HUES6 (cell line): ENCODE data around the gene GDPD2.
A peak's percentile ranks its signal among the peaks of the same experiment; 100 is the strongest.

ENCODE experiments used
- H3K27ac ChIP-seq: 2 replicates; pipeline ENCODE4 v1.7.0; 2013; ENCODE audit warnings: low read depth, mild to moderate bottlenecking, low read length, inconsistent platforms
- H3K27me3 ChIP-seq: 2 replicates; pipeline ENCODE4 v1.6.1; 2013; ENCODE audit warnings: low read length; ENCODE audit not compliant: control insufficient read depth, insufficient read depth
- H3K36me3 ChIP-seq: 2 replicates; pipeline ENCODE4 v1.6.1; 2013; ENCODE audit warnings: low read length; ENCODE audit not compliant: control insufficient read depth, insufficient read depth
- H3K4me1 ChIP-seq: 2 replicates; pipeline ENCODE4 v1.6.1; 2013; ENCODE audit warnings: low read length; ENCODE audit not compliant: control insufficient read depth, insufficient read depth
- H3K4me3 ChIP-seq: 2 replicates; pipeline ENCODE4 v1.5.1; 2013; ENCODE audit warnings: low read depth, low read length
- H3K9ac ChIP-seq: one replicate; pipeline ENCODE4 v1.6.1; 2013; ENCODE audit warnings: mild to moderate bottlenecking, low read length
- H3K9me3 ChIP-seq: 2 replicates; pipeline ENCODE4 v1.6.1; 2013; ENCODE audit warnings: low read depth, low read length; ENCODE audit not compliant: control insufficient read depth, insufficient read depth

The GDPD2 gene

GRCh38 chrX:70424801-70425200 lies 1.7 kb downstream of the GDPD2 start:
- Histone ChIP-seq H3K27ac (no peak overlapping the region), H3K4me3 (no peak overlapping the region), H3K36me3 (peaks cover 17% of the 10 kb centered on the region), H3K4me1 (peaks cover 40% of the 10 kb centered on the region), H3K9me3 (peaks cover 4% of the 10 kb centered on the region; the same call in 1 of the 2 replicates), H3K9ac (no peak overlapping the region), H3K27me3 (peaks cover 3% of the 10 kb centered on the region; the same call in 1 of the 2 replicates)

GRCh38 chrX:70426286-70427278 lies 3.5 kb downstream of the GDPD2 start:
- Histone ChIP-seq H3K27me3 (peaks cover 3% of the 10 kb centered on the region; the same call in 1 of the 2 replicates), H3K9ac (no peak overlapping the region), H3K36me3 (peaks cover 9% of the 10 kb centered on the region; the same call in 1 of the 2 replicates), H3K4me3 (no peak overlapping the region), H3K9me3 (peaks cover 8% of the 10 kb centered on the region; the same call in 1 of the 2 replicates), H3K27ac (no peak overlapping the region), H3K4me1 (peaks cover 30% of the 10 kb centered on the region)

- H3K36me3 ChIP-seq = peaks cover 9% of the 10 kb centered on the region; the same call in 1 of the 2 replicates
- no peak overlapping the region for H3K9ac ChIP-seq
- H3K4me3 ChIP-seq = no peak overlapping the region
- H3K27me3 ChIP-seq = peaks cover 3% of the 10 kb centered on the region; the same call in 1 of the 2 replicates
- peaks cover 8% of the 10 kb centered on the region; the same call in 1 of the 2 replicates for H3K9me3 ChIP-seq
- H3K4me1 ChIP-seq = peaks cover 23% of the 10 kb centered on the region
- no peak overlapping the region for H3K27ac ChIP-seq
Observed at GRCh38 chrX:70427365-70427764, 4.3 kb downstream of the GDPD2 start.

- peaks cover 7% of the 10 kb centered on the region; the same call in 1 of the 2 replicates for H3K27me3 ChIP-seq
- H3K27ac ChIP-seq = no peak overlapping the region
- peaks cover 8% of the 10 kb centered on the region; the same call in 1 of the 2 replicates for H3K9me3 ChIP-seq
- H3K4me3 ChIP-seq = no peak overlapping the region
- H3K9ac ChIP-seq = no peak overlapping the region
- H3K36me3 ChIP-seq = peaks cover 9% of the 10 kb centered on the region; the same call in 1 of the 2 replicates
- H3K4me1 ChIP-seq = peaks cover 7% of the 10 kb centered on the region; the same call in 1 of the 2 replicates
Observed at GRCh38 chrX:70429759-70430158, 6.6 kb downstream of the GDPD2 start.

GRCh38 chrX:70432936-70433847 lies 10.1 kb downstream of the GDPD2 start:
- Histone ChIP-seq H3K4me1 (peaks cover 17% of the 10 kb centered on the region; the same call in 1 of the 2 replicates), H3K9ac (peak overlapping the region; percentile 34), H3K9me3 (peaks cover 14% of the 10 kb centered on the region; the same call in 1 of the 2 replicates), H3K4me3 (peak overlapping the region; percentile 91), H3K27me3 (peaks cover 15% of the 10 kb centered on the region; the same call in 1 of the 2 replicates), H3K27ac (no peak overlapping the region), H3K36me3 (0 out of 2 replicates have a peak, but pooled peaks cover 4% of the 10 kb centered on the region)

- peak overlapping the region; percentile 91 for H3K4me3 ChIP-seq
- H3K36me3 ChIP-seq = 0 out of 2 replicates have a peak, but pooled peaks cover 4% of the 10 kb centered on the region
- peaks cover 15% of the 10 kb centered on the region; the same call in 1 of the 2 replicates for H3K27me3 ChIP-seq
- no peak overlapping the region for H3K27ac ChIP-seq
- peak overlapping the region; percentile 36 for H3K9ac ChIP-seq
- peaks cover 17% of the 10 kb centered on the region; the same call in 1 of the 2 replicates for H3K4me1 ChIP-seq
- H3K9me3 ChIP-seq = peaks cover 14% of the 10 kb centered on the region; the same call in 1 of the 2 replicates
Observed at GRCh38 chrX:70433848-70434351, 10.8 kb downstream of the GDPD2 start.

GRCh38 chrX:70434352-70434866 lies 11.3 kb downstream of the GDPD2 start:
- Histone ChIP-seq H3K9ac (peak overlapping the region; percentile 53), H3K9me3 (peaks cover 14% of the 10 kb centered on the region; the same call in 1 of the 2 replicates), H3K4me3 (peak overlapping the region; percentile 91), H3K27ac (no peak overlapping the region), H3K27me3 (peaks cover 15% of the 10 kb centered on the region; the same call in 1 of the 2 replicates), H3K36me3 (0 out of 2 replicates have a peak, but pooled peaks cover 4% of the 10 kb centered on the region), H3K4me1 (peaks cover 17% of the 10 kb centered on the region; the same call in 1 of the 2 replicates)

GRCh38 chrX:70434914-70435586 lies 11.9 kb downstream of the GDPD2 start:
- Histone ChIP-seq H3K27ac (no peak overlapping the region), H3K4me1 (peaks cover 17% of the 10 kb centered on the region; the same call in 1 of the 2 replicates), H3K9ac (peak overlapping the region; percentile 53), H3K9me3 (peaks cover 9% of the 10 kb centered on the region; the same call in 1 of the 2 replicates), H3K27me3 (peaks cover 15% of the 10 kb centered on the region; the same call in 1 of the 2 replicates), H3K4me3 (peak overlapping the region; percentile 91), H3K36me3 (0 out of 2 replicates have a peak, but pooled peaks cover 4% of the 10 kb centered on the region)

- H3K4me3 ChIP-seq = no peak overlapping the region
- peaks cover 20% of the 10 kb centered on the region; the same call in 1 of the 2 replicates for H3K27me3 ChIP-seq
- H3K9ac ChIP-seq = no peak overlapping the region
- H3K27ac ChIP-seq = no peak overlapping the region
- peaks cover 17% of the 10 kb centered on the region; the same call in 1 of the 2 replicates for H3K4me1 ChIP-seq
- no peaks in the 10 kb centered on the region for H3K36me3 ChIP-seq
- peaks cover 6% of the 10 kb centered on the region; the same call in 1 of the 2 replicates for H3K9me3 ChIP-seq
Observed at GRCh38 chrX:70436343-70436742, 13.2 kb downstream of the GDPD2 start.
